NCI-H1092 treated with DMSO at 0.1 percent for 48 hours (cell line): ENCODE data around the gene TMEM163.

ENCODE experiments used
- DNase-seq: peaks from one replicate; lab custom pipeline; 2025; lab: John Stamatoyannopoulos, UW

TMEM163 gene

GRCh38 chr2:134722728-134723127 lies 3.9 kb upstream of the TMEM163 start:
- DNase-seq: no peak

- DNase-seq: no peak
Observed at GRCh38 chr2:134721596-134721995, 2.8 kb upstream of the TMEM163 start.

- peak; percentile 31 for DNase-seq
Observed at GRCh38 chr2:134718023-134718816, 580 bp downstream of the TMEM163 start.

- peak; percentile 31 for DNase-seq
Observed at GRCh38 chr2:134717286-134718022, 1.3 kb downstream of the TMEM163 start.

GRCh38 chr2:134716721-134717243 lies 2.0 kb downstream of the TMEM163 start:
- DNase-seq: no peak

- no peak for DNase-seq
Observed at GRCh38 chr2:134715932-134716643, 2.7 kb downstream of the TMEM163 start.

- no peak for DNase-seq
Observed at GRCh38 chr2:134714228-134714627, 4.6 kb downstream of the TMEM163 start.

- no peak for DNase-seq
Observed at GRCh38 chr2:134713606-134714005, 5.2 kb downstream of the TMEM163 start.

GRCh38 chr2:134713176-134713575 lies 5.6 kb downstream of the TMEM163 start:
- DNase-seq: no peak

- DNase-seq: no peak
Observed at GRCh38 chr2:134712736-134713135, 6.1 kb downstream of the TMEM163 start.

GRCh38 chr2:134712299-134712698 lies 6.5 kb downstream of the TMEM163 start:
- no peak for DNase-seq

- no peak for DNase-seq
Observed at GRCh38 chr2:134711692-134712091, 7.1 kb downstream of the TMEM163 start.

GRCh38 chr2:134707330-134707676 lies 11.5 kb downstream of the TMEM163 start:
- DNase-seq: no peak

- no peak for DNase-seq
Observed at GRCh38 chr2:134706587-134707329, 12.0 kb downstream of the TMEM163 start.

- no peak for DNase-seq
Observed at GRCh38 chr2:134705861-134706586, 12.8 kb downstream of the TMEM163 start.

- no peak for DNase-seq
Observed at GRCh38 chr2:134704173-134704572, 14.6 kb downstream of the TMEM163 start.

GRCh38 chr2:134703426-134703825 lies 15.4 kb downstream of the TMEM163 start:
- DNase-seq: no peak

- no peak for DNase-seq
Observed at GRCh38 chr2:134700730-134701129, 18.1 kb downstream of the TMEM163 start.

GRCh38 chr2:134694411-134694810 lies 24.4 kb downstream of the TMEM163 start:
- DNase-seq: no peak

GRCh38 chr2:134693359-134694330 lies 25.2 kb downstream of the TMEM163 start:
- DNase-seq: no peak
